ENCODE measurements around the gene PFDN5. TPM values are rescaled to one million over a fixed set of nuclear protein-coding genes. Genes with fewer than 3 reads are reported as not detected.

Gene PFDN5
- total and polyA plus RNA-seq, 9 of the 15 experiments (the other 6 are each of a cell fraction or from before 2014, with no cell fraction given) = 361 to 1,636 (median 742) TPM

- TF ChIP-seq ZNF561 (CRISPR knock-in tag; conservative IDR thresholded peaks at IDR 0.05) (0 out of 2 replicates have a peak, but pooled peaks have one; percentile 11), ZNF12 (CRISPR knock-in tag; IDR thresholded peaks at IDR 0.05) (0 out of 2 replicates have a peak, but pooled peaks have one; percentile 49), ZFX (CRISPR knock-in tag; IDR thresholded peaks at IDR 0.05) (peak; percentile 20; the same call in 1 of the 2 replicates), FOXK2 (conservative IDR thresholded peaks at IDR 0.05 in 1 of 2, IDR thresholded peaks at IDR 0.05 in 1 of 2; ENCODE audit: low read depth in 2 of 2) (peak in 1 of 2 experiments; percentile 6; a peak in 1 of 4 replicates), MAZ (CRISPR knock-in tag; conservative IDR thresholded peaks at IDR 0.05 in 1 of 2, IDR thresholded peaks at IDR 0.05 in 1 of 2) (peak in 1 of 2 experiments; percentile 5; a peak in 1 of 4 replicates), ARID2 (IDR thresholded peaks at IDR 0.05) (no peak), SAFB (IDR thresholded peaks at IDR 0.05; ENCODE audit: borderline replicate concordance, low read depth, low read length) (no peak), ZNF212 (CRISPR knock-in tag; IDR thresholded peaks at IDR 0.05) (no peak), CTCF (IDR thresholded peaks at IDR 0.05 in 2 of 3, conservative IDR thresholded peaks at IDR 0.05 in 1 of 3; ENCODE audit: insufficient read depth in 2 of 3, low read depth in 1 of 3, low read length in 3 of 3) (0 out of 6 replicates have a peak, but pooled peaks of 1 of the 3 experiments have one; percentile 18), TOE1 (IDR thresholded peaks at IDR 0.05; ENCODE audit: borderline replicate concordance) (peak; percentile 13; the same call in 1 of the 2 replicates), TOE1 (CRISPR knock-in tag; IDR thresholded peaks at IDR 0.05; ENCODE audit: borderline replicate concordance, low read depth) (no peak), ELF1 (tag; IDR thresholded peaks at IDR 0.05) (0 out of 2 replicates have a peak, but pooled peaks have one; percentile 63)
- TF ChIP-seq, protein P1, sequence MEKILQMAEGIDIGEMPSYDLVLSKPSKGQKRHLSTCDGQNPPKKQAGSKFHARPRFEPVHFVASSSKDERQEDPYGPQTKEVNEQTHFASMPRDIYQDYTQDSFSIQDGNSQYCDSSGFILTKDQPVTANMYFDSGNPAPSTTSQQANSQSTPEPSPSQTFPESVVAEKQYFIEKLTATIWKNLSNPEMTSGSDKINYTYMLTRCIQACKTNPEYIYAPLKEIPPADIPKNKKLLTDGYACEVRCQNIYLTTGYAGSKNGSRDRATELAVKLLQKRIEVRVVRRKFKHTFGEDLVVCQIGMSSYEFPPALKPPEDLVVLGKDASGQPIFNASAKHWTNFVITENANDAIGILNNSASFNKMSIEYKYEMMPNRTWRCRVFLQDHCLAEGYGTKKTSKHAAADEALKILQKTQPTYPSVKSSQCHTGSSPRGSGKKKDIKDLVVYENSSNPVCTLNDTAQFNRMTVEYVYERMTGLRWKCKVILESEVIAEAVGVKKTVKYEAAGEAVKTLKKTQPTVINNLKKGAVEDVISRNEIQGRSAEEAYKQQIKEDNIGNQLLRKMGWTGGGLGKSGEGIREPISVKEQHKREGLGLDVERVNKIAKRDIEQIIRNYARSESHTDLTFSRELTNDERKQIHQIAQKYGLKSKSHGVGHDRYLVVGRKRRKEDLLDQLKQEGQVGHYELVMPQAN (IDR thresholded peaks at IDR 0.05; ENCODE audit: borderline replicate concordance) = no peak; the same call in 1 of the 2 replicates
Measured at GRCh38 chr12:53252349-53252916, 42.9 kb upstream of the PFDN5 start (continued).

All from K562 (cell line).